GM19043 (cell line): ENCODE measurements around the gene DIAPH3.
"Not testable (repeated sequence)": the region's sequence is repeated elsewhere in the genome, so short reads cannot be mapped to it uniquely, and the experiment has no call there.

Source experiments
- ATAC-seq: cut with Tn5 transposase; IDR thresholded peaks from one replicate; pipeline ENCODE4 v1.9.1; 2021; ENCODE audit warnings: low read depth; ENCODE audit not compliant: unreplicated experiment

DIAPH3 gene

DNA sequence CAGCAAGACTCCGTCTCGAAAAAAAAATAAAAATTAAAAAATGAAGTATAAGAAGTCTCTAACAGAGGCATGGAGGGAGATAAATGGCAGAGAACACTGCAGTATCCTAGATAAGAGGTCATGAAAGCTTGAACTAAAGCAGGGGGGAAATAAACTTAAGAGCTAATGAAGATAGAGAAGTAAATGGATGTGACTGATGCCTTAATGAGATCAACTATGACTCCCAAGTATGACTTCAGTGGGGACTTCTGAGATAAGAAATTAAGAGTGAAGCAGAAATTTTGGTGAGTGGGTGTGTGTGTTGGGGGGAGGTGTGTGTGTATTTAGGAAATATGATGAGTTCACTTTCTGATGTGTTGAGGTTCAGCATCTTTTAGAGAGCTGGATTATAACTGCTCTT, 55.1 kb downstream of the DIAPH3 start:
- ATAC-seq, result no peak

DNA sequence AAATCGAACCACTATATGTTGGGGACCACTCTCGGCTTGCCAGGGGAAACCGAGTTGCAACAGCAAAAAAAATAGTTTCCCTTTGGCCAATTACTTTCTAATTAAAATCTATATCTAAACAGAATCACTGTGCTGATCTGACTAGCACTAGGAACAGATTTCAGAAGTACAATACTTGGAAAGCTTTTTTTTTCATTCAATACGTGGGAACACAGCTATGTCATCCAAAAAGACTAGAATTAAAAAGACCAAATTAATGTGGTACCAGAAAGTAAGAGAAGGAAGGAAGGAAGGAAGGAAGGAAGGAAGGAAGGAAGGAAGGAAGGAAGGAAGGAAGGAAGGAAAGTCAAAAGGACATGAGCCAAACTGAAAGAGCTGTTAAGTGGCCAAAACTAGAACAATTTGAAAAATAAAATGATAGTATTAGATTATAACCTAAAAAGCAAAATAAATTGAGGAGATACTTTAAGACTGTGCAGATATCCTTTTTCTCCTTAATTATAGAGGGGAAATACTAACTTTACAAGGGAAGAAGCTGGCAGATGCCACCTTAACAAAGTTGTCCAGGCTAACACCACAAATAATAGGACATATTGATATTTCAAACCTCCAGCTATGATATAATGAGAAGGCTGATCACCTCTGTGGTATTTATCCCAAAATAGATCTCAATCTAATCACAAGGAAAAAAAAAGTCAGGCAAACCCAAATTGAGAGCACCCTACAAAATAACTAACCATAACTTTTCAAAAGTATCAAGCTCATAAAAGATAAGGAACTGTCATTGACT, 63.9 kb downstream of the DIAPH3 start:
- no peak for ATAC-seq

DNA sequence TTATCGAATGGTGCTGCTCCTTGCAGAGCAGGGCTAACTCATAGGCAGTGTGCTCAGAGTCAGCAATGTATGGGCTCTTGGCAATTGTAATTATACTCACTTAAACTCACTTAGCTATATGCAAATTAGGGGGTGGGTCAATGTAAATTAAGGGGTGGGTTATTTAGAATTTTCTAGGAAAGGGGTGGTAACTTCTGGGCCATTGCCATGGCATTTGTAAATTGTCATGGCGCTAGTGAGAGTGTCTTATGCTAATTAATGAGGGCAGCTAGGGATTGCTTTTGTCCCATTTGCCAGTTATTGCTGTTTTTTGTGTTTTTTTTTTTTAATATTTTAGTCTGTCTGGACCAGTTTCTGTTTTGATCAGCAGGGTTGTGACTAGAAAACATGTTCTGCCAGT, 68.4 kb downstream of the DIAPH3 start:
- no peak for ATAC-seq

DNA sequence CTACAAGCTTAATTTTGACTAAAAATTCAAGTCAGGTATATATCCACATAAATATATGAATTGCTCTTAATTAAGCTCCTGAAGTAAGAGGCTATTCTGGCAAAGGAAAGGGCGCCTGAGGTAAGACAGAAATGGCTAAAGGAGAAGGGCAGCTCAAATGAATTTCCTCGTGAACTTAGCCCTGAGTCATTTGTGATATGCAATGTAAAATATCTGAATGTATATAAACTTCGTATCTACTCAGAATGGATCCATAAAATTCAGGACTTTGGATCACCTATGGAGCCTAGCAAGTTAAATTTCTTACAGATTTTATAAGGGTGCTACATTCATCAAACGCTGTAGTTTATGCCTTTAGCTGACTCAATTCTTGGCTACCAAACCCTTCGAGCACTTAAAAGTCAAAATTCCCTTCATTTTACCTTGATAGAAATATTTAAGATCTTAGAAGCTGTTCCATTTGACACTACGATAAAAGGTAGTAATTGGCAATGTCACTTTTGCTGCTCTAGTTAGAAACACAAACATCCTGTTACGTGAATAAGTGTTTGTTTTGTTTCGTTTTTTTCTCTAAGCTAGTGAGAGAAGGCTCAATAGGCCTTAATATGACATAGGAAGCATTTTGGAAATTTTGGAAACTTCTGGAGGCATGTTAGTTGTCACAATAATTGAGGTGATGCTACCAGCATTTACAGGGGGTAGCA, 69.2 kb downstream of the DIAPH3 start:
- ATAC-seq, result no peak

DNA sequence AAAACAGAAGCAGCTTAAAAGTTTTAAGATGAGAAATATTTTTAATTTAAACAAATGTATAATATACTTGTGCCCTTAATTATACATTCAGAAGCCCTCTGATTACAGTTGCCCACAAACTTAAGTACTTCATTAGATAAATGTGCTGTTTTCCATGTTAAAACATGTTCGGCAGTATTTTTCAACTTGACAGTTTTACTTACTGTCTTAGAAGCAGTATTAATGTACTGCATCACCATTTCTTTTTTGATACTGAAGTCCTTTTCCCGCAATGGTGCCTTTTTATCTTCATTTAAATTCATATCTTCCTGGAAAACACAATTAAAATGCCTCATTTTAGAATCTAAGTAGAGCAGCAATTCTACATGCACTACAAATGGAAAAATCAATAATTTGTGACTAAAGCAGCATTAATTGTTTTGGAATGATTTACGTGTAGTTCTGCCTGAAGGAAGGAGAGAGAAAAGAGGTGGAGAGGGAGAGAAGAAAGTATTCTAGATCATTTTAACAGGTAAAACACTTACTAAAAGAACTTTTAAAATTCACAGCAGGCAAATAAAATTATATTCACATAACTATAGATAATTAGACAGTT, 70.2 kb downstream of the DIAPH3 start:
- ATAC-seq, result no peak

DNA sequence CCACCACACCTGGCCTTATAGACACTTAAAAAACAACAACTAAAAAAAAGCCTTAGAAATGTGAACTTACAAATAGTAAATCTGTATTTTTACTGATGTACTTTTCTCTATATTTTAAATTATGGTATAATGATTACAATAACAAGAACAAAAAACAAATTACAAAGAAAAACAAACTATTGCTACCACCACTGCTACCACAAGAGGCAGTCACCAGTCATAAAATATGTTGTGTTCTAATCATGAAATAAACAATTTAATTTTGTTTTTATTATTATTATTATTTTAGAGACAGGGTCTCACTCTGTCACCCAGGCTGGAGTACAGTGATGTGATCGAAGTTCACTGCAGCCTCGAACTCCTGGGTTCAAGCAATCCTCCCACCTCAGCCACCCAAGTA, 72.2 kb downstream of the DIAPH3 start:
- ATAC-seq, result no peak

DNA sequence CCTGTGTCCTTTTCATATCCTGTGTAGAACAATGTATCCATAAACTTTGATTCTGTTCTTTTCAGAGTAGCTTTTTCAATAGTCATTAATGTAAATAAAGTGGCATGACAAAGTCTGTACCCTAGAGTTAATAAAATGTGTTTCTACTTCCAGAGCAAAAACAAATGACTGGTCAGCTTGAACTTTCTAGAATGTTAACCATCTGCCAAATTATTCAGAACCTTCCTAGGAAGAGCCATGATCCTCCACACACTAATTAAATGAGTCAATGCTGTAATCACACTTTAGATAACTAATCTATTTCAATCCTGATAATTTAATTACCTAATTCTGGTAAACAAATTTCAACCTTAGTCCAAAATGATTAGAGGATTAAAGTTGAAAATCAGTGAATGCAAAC, 73.2 kb downstream of the DIAPH3 start:
- ATAC-seq, result no peak

DNA sequence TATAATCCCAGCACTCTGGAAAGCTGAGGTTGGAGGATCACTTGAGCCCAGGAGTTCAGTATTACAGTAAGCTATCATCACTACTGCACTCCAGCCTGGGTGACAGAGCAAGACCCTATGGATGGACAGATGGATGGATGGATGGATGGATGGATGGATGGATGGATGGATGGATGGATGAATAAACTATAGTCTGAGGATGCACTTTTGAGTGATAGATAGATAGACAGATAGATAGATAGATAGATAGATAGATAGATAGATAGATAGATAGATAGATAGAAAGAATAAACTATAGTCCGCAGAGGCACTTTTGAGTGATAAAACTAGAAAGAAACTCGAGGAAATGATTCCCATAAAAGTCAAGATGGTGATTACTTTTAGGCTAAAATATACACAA, 79.9 kb downstream of the DIAPH3 start:
- ATAC-seq, result not testable (repeated sequence)

DNA sequence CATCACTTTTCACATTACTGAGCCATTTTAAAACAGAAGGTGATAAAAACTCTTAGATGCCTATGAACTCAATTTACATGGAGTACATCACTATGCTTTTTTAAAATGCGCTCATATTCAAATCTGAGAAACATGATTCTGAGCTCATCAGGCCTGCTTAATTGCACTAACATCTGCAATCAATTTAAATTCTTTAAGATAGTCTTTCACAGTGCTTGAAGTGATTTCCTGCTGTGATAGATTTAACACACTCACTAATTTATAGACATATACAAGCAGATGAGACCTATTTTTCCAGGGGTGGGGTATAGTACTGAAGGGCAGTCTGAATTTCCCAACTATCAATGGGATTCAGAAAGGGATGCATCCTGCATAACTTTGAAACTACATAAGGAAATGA, 82.9 kb downstream of the DIAPH3 start:
- ATAC-seq, result no peak

DNA sequence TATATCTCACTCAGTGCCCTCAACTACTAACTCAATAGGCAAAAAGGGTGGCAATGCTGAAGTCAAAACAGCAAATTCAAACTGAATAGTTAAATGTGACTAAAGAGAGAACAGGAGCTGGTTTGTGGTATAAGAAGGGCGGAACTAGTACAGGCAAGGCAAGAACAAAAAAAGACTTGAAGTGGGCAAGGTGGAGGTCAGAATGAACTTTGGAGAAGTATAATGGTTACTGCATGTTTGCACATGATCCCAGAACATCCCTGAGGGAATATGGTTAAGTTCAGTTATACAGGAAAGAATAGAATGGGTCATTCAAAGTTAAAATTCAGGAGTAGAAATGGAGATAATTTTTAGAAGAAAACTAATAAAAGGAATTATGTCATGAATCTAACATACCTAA, 85.5 kb downstream of the DIAPH3 start:
- ATAC-seq, result no peak

DNA sequence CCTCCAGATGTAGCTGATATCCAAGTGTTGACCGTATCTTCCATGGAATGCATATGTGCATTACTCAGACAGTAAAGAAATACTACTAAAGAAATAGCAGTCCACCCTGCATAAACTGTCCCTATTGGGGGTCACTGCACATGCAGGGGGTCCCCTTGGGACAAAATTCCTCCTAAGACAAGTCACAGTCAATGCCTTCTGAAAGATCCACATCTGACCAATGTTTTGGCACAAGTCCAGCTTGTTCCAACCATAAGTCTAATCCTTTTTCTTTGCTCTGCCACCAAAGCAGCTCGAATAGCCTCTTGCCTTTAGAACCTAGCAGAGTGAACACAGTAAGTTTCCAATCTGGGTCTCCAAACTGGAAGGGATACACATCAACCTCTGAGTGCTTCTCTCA, 87.9 kb downstream of the DIAPH3 start:
- no peak for ATAC-seq

DNA sequence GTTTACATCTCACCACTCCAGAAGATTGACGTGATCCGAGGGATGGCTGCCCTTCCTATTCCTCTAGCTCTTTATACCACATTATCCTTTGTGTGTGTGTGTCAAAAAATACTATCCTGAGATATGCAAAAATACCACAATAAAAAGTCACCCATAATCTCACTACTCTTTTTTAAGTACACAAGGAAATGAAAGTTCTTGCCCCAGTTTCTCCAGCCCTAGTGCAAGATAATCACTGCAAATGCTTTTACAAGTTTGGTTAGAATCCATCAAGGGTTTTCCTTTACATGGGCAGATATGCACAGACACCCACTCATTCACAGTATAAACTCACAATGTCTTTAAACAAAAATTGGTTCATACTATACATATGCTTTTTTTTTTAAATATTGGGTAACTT, 89.3 kb downstream of the DIAPH3 start:
- ATAC-seq, result no peak

DNA sequence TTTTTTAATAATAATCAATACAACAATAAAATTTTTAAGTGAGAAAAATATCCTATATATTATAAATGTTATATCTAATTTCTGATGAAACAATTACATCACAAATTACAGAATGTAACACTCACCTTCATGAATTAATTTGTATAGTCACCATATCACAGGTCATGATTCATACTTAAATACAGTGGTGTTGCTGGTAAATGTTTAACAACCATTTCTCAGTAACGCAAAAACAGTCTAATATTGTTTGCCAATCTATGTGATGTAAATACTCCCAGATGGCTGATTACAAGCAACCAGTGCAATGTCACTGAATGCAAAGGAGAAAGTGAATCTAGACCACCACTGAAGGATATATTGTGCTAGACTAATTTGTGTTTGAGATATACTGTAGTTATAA, 97.5 kb downstream of the DIAPH3 start:
- no peak for ATAC-seq

DNA sequence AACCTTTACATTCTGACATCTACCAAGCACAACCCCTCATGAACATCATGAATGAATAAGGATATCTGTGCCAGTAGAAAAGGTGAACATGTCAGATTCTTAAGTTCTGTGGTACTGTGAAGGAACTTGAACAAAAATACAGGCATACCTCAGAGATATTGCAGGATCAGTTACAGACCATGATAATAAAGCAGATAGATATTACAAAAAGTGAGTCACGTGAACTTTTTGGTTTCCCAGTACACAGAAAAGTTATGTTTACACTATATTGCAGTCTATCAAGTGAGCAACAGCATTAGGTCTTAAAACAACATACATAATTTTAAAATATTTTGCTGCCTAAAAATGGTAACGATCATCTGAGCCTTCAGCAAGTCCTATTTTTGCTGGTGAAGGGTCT, 101.2 kb downstream of the DIAPH3 start:
- ATAC-seq, result no peak

DNA sequence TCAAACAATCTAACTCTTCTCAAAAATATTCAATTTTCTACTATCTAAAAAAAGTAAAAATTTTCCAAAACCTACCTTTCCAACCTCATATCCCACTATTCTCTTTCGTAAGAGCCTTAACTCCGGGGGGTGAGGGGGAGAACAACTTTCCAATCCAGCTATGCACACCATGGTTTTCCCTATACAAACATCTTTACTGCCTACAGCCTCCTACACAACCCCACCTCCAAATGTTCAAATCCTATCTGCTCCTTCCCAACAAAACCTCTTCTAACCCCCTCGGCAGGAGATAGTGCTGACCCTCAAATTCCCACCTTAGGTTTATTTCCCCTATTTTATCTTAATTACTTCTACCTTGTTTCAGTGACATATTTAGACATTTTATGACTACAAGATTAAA, 102.0 kb downstream of the DIAPH3 start:
- ATAC-seq, result no peak

DNA sequence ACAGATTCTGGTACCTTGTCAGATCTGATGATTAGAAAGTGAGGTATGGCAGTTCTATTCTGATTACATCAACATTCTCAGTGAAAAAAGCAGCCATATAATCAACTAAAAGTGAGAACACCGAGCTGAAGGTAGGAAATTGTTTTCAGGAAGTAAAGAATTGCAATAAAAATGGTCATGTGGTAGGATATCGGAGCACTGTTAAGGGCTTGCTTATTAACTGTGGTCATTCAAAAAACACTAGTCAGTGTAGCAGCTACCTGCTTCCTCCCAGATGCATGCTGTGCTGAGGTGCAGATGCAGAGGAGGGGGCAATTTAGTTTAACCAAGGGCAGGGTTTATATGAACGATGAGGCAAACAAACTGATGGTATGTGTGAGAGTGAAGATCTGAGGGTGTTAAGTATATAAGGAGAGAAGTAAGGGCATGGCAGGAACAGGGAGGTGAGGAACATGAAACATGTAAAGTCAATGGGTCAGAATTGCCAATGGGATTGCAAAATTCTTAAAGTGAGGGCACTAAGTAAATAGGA, 111.9 kb downstream of the DIAPH3 start:
- ATAC-seq, result no peak

DNA sequence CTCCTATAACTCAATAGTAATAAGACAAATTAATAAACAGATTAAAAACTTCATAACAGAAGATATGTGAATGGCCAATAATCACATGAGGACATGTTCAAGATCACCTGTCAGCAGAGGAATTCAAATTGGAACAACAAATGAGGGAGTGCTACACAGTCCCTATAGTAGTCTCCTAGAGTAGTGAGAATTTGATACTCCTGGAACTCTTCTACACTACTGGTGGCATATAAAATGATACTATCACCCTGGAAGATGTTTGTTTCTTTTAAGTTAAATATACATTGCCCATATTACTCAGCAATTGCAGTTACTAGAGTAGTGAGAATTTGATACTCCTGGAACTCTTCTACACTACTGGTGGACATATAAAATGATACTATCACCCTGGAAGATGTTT, 115.4 kb downstream of the DIAPH3 start:
- not testable (repeated sequence) for ATAC-seq

DNA sequence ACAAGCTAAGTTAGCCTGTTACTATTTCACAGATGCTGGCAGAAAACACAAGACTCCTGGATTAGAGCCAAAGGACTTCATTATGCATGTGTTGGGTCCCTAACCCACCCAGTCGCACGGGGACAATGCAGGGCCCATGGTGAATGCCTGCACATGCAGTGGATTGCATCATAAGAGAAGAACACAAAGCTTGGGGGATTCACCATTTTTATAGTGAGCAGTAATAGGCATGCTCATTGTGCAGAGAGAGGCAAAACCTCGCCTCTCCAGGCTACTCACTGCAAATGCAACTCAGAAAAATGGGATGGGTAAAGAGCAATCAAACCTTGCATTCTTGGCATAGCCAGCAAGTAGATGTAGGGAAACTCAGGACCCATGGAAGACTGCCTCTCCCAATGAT, 115.8 kb downstream of the DIAPH3 start:
- no peak for ATAC-seq

DNA sequence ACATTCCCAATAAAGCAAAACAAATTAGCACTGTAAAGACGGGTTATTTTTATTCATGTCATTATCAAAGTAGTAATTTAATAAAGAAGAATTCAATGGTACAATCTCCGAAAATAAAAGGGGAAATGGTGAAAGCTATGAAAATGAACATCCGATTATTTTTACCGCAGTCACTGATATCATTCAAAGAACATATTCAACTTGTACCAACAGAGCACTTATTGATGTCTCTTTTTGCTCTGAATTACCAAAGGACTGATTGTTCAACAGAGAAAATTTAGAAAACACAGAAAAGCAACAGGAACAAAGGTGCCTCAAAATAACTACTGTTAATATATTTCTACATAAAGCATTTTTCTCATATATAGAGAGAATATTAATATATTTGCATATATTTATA, 119.4 kb downstream of the DIAPH3 start:
- no peak for ATAC-seq

DNA sequence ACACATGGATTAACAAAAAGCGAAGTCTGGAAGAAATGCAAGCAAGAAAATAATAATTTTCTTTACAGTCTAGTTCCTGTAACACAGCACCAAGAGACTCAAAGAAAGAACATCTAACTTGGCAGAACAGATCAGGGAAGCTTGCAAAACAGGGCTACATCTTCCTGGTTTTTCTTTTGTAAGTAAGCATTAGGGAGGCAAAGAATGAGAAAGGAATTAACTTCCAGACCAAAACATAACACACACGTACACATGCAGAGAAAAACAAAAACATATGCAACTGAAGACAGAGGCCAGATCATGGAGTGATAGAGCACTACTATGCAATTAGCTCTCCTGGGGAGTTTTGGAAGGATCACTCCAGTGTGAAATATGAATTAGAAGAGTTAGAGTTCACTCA, 120.5 kb downstream of the DIAPH3 start:
- no peak for ATAC-seq

DNA sequence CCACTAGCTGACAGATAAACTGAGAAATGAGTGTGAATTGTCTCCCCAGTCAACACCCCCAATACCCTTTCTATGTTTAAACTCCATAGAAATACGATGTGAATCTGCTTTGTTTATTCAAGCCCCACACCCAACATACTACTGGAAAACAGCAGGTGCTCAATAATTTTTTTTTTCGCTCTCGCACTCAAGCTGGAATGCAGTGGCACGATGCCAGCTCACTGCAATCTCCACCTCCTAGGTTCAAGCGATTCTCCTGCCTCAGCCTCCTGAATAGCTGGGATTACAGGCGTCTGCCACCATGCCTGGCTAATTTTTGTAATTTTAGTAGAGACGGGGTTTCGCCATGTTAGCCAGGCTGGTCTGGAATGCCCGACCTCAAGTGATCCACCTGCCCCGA, 123.1 kb downstream of the DIAPH3 start:
- ATAC-seq, result not testable (repeated sequence)

DNA sequence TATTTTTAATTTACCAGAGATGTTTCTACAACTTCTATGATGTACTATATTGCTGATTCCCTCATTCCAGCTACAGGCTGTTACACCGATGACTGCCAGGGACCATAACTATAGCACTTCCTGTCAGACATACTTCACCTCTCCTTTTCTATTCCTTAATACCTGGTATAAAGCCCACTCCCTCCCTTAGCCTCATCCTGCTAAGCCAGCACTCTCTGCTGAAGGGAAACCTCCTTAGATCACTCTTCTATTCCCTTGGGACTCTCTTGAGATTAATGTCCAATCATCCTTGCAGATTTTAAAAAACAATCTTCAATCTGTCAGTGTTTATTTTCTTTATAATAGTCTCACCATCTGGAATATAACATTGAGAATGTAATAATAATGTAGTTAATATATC, 127.9 kb downstream of the DIAPH3 start:
- no peak for ATAC-seq
